ENCODE measurements around the gene SPOUT1. TPM values are rescaled to one million over a fixed set of nuclear protein-coding genes. Genes with fewer than 3 reads are reported as not detected.
A peak's percentile ranks its signal among the peaks of the same experiment; 100 is the strongest.

Gene SPOUT1
- total RNA-seq, 1 donor: 10.1 TPM

DNA sequence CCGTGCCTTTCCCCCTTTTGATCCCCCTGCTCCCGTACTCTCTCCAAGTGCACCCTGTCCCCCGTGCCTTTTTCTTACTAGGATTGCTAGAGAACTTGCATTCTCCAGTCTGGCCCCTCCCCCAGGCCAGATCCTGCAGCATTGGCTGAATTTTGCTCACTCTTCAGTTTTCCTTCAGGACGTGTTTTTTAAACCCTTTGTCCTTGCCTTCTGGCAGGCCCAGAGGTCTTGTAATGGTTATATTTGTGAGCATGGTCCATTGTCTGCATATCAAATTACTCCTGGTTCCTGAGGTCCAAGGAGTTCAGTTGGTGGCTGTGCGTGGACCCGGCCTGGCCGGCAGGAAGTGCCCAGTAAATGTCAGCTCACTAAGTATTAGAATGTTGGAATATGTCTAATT lies 41.9 kb downstream of the SPOUT1 start:
- no peaks in the 10 kb centered on the region for H3K9me3 ChIP-seq (ENCODE audit: low read depth, low read length)
- peaks cover 3% of the 10 kb centered on the region for H4K20me1 ChIP-seq (ENCODE audit: insufficient read depth, low read length)
- H3K4me1 ChIP-seq (ENCODE audit: insufficient read depth, low read length): peaks cover 6% of the 10 kb centered on the region
- TF ChIP-seq, protein P1, sequence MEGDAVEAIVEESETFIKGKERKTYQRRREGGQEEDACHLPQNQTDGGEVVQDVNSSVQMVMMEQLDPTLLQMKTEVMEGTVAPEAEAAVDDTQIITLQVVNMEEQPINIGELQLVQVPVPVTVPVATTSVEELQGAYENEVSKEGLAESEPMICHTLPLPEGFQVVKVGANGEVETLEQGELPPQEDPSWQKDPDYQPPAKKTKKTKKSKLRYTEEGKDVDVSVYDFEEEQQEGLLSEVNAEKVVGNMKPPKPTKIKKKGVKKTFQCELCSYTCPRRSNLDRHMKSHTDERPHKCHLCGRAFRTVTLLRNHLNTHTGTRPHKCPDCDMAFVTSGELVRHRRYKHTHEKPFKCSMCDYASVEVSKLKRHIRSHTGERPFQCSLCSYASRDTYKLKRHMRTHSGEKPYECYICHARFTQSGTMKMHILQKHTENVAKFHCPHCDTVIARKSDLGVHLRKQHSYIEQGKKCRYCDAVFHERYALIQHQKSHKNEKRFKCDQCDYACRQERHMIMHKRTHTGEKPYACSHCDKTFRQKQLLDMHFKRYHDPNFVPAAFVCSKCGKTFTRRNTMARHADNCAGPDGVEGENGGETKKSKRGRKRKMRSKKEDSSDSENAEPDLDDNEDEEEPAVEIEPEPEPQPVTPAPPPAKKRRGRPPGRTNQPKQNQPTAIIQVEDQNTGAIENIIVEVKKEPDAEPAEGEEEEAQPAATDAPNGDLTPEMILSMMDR (IDR thresholded peaks at IDR 0.05; ENCODE audit: extremely low read depth, low read depth, low read length): no peak
- peak overlapping the region; percentile 17 for H3K27ac ChIP-seq (ENCODE audit: low read depth, low read length)
- peak overlapping the region; percentile 96 for H3K4me3 ChIP-seq (ENCODE audit: insufficient read depth, low read length)
- peak overlapping the region; percentile 97 for H3K4me2 ChIP-seq (ENCODE audit: insufficient read depth, low read length)
- no peaks in the 10 kb centered on the region for H3K27me3 ChIP-seq (ENCODE audit: insufficient read depth, low read length)
- peaks cover 21% of the 10 kb centered on the region for H3K36me3 ChIP-seq (ENCODE audit: insufficient read depth, low read length)
- peak overlapping the region; percentile 73 for H2AFZ ChIP-seq (ENCODE audit: low read length)
- DNase-seq (ENCODE audit: insufficient read length, low spot score, missing footprints): peak; percentile 87
- H3K79me2 ChIP-seq (ENCODE audit: insufficient read depth, low read length): peaks cover 25% of the 10 kb centered on the region

DNA sequence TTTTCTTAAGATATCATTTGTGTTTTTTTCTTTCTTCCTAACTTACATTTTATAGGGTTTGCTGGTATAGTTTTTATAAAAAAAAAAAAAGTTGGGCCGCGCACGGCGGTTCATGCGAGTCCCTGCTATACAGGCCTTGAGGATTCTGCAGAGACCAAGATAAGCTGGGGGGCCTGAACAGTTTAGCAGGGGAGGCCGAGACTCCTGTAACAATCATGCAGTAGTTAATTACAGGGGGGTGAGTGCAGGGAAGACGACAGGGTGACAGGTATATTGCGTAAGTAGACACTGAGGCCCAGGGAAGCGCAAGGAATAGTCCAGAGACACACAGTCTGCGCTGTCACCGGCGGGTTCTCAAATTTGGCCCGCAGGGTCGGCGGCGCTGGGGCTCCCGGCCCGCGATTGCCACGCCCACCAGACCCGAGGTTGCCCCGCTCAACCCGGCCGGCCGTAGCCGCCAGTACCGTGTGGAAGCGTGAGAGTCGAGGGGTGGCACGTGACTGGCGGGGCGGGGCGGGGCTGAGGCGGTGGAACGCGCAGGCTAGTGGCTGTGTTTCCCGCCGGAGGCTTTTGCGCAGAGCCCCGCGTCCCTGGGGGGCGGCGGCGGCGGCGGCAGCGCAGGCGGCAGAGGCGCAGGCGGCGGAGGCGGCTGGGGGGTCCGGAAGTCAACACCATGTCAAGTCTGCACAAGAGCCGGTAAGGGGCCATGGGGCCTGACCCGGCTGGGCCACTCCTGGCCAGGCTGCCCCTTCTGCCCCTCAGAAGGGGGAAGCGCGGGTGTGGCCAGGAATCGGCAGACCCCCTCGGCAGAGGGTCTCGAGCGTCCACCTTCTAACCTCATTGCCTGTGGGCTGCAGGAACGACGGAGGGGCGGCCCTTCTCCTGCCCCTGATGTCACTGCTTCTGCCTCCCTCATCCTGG lies 42.7 kb downstream of the SPOUT1 start, which contains the start of gene TBC1D13:
Gene TBC1D13, plus strand, starts transcription at position 573 of the 921 bp plus-strand sequence. Its CDS starts 101 bp downstream, at position 674.
- TF ChIP-seq, protein P1 (IDR thresholded peaks at IDR 0.05; ENCODE audit: extremely low read depth, low read depth, low read length): no peak
- H3K4me1 ChIP-seq (ENCODE audit: insufficient read depth, low read length): peaks cover 6% of the 10 kb centered on the region
- peaks cover 3% of the 10 kb centered on the region for H4K20me1 ChIP-seq (ENCODE audit: insufficient read depth, low read length)
- peaks cover 25% of the 10 kb centered on the region for H3K79me2 ChIP-seq (ENCODE audit: insufficient read depth, low read length)
- H3K9me3 ChIP-seq (ENCODE audit: low read depth, low read length): no peaks in the 10 kb centered on the region
- no peaks in the 10 kb centered on the region for H3K27me3 ChIP-seq (ENCODE audit: insufficient read depth, low read length)
- peak within 1 kb of the TSS; percentile 67 for H3K27ac ChIP-seq (ENCODE audit: low read depth, low read length)
- DNase-seq (ENCODE audit: insufficient read length, low spot score, missing footprints): peak; percentile 99
- H3K4me2 ChIP-seq (ENCODE audit: insufficient read depth, low read length): peak within 1 kb of the TSS; percentile 97
- peaks cover 14% of the 10 kb centered on the region for H3K36me3 ChIP-seq (ENCODE audit: insufficient read depth, low read length)
- peak within 1 kb of the TSS; percentile 93 for H2AFZ ChIP-seq (ENCODE audit: low read length)
- peak within 1 kb of the TSS; percentile 96 for H3K4me3 ChIP-seq (ENCODE audit: insufficient read depth, low read length)

DNA sequence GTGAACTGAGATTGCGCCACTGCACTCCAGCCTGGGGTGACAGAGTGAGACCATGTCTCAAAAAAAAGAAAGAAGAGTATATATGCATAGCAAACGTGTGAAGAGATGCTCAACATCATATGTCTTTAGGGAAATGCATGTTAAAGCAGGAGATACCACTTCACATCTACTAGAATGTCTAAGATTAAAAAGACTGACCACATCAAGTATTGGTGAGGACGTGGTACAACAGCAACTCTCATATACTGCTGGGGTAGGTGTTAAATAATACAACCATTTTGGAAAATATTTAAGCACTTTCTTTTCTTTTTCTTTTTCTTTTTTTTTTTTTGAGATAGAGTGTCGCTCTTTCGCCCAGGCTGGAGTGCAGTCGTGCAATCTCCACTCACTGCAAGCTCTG lies 44.2 kb downstream of the SPOUT1 start:
- peaks cover 6% of the 10 kb centered on the region for H3K4me1 ChIP-seq (ENCODE audit: insufficient read depth, low read length)
- no peak for DNase-seq (ENCODE audit: insufficient read length, low spot score, missing footprints)
- H3K4me2 ChIP-seq (ENCODE audit: insufficient read depth, low read length): no peak overlapping the region
- H4K20me1 ChIP-seq (ENCODE audit: insufficient read depth, low read length): no peaks in the 10 kb centered on the region
- H2AFZ ChIP-seq (ENCODE audit: low read length): no peak overlapping the region
- no peak overlapping the region for H3K27ac ChIP-seq (ENCODE audit: low read depth, low read length)
- TF ChIP-seq, protein P1 (IDR thresholded peaks at IDR 0.05; ENCODE audit: extremely low read depth, low read depth, low read length): no peak
- no peaks in the 10 kb centered on the region for H3K36me3 ChIP-seq (ENCODE audit: insufficient read depth, low read length)
- H3K27me3 ChIP-seq (ENCODE audit: insufficient read depth, low read length): no peaks in the 10 kb centered on the region
- no peaks in the 10 kb centered on the region for H3K9me3 ChIP-seq (ENCODE audit: low read depth, low read length)
- H3K79me2 ChIP-seq (ENCODE audit: insufficient read depth, low read length): peaks cover 22% of the 10 kb centered on the region
- no peak overlapping the region for H3K4me3 ChIP-seq (ENCODE audit: insufficient read depth, low read length)

DNA sequence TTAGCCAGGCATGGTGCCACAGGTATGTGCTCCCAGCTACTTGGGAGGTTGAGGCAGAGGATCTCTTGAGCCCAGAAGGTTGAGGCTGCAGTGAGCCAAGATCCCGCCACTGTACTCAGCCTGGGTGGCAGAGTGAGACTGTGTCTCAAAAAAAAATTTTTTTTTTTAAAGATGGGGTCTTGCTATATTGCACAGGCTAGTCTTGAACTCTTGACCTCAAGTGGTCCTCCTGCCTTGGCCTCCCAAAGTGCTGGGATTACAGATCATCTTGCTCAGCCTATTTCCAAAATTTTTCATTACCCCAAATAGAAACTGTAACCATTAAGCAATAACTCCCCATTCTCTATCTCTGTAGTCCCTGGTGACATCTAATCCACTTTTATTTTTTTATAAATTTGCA lies 46.9 kb downstream of the SPOUT1 start:
- Histone ChIP-seq H3K27ac (ENCODE audit: low read depth, low read length) (no peak overlapping the region), H3K4me2 (ENCODE audit: insufficient read depth, low read length) (no peak overlapping the region), H4K20me1 (ENCODE audit: insufficient read depth, low read length) (no peaks in the 10 kb centered on the region), H3K36me3 (ENCODE audit: insufficient read depth, low read length) (no peaks in the 10 kb centered on the region), H3K79me2 (ENCODE audit: insufficient read depth, low read length) (peaks cover 10% of the 10 kb centered on the region), H3K9me3 (ENCODE audit: low read depth, low read length) (no peaks in the 10 kb centered on the region), H2AFZ (ENCODE audit: low read length) (no peak overlapping the region), H3K27me3 (ENCODE audit: insufficient read depth, low read length) (no peaks in the 10 kb centered on the region), H3K4me1 (ENCODE audit: insufficient read depth, low read length) (no peaks in the 10 kb centered on the region), H3K4me3 (ENCODE audit: insufficient read depth, low read length) (no peak overlapping the region)
- no peak for DNase-seq (ENCODE audit: insufficient read length, low spot score, missing footprints)
- TF ChIP-seq, protein P1 (IDR thresholded peaks at IDR 0.05; ENCODE audit: extremely low read depth, low read depth, low read length): no peak
